ENCODE data around the gene TMEM107.

The TMEM107 gene

DNA sequence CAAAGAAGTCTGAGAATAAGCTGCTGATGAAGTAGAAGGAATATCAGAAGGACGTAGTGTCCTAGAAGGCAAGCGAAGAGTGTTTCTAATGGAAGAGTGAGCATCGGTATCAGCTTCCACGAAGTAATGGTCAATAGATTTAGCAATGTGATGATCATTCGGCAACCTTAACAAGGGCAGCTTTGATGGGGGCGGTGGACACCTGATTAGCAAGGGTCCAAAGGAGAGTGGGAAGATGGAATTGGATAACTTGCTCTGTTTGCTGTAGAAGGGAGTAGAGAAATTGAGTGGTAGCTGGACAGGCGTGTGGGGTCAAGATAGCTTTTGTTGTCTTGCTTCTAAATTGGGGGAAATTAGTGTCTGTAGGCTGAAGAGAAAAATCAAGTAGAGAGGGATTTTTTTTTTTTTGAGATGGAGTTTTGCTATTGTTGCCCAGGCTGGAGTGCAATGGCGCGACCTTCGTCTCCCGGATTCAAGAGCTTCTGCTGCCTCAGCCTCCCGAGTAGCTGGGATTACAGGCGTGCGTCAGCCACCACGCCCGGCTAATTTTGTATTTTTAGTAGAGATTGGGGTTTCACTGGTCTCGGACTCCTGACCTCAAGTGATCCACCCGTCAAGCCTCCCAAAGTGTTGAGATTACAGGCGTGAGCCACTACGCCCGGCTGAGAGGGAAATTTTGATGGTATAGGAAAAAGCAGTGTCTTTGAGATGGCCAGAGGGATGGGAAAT, 38.4 kb downstream of the TMEM107 start:
- Histone ChIP-seq H3K27ac (ENCODE audit: low read depth in 2 of 2, low read length in 2 of 2) (peak overlapping the region in 1 of 2 donors; percentile 93), H3K36me3 (ENCODE audit: control insufficient read depth in 2 of 2, insufficient read depth in 2 of 2, low read length in 2 of 2) (peaks cover 27% of the 10 kb centered on the region in 2 donors), H3K27me3 (ENCODE audit: control insufficient read depth in 2 of 2, insufficient read depth in 2 of 2, low read length in 2 of 2) (no peaks in the 10 kb centered on the region), H3K4me3 (ENCODE audit: low read length in 2 of 2) (peak overlapping the region in 1 of 2 donors; percentile 81), H3K4me1 (ENCODE audit: control insufficient read depth in 2 of 2, insufficient read depth in 2 of 2, low read length in 2 of 2) (peaks cover 9 to 17% of the 10 kb centered on the region in 2 donors), H3K9ac (ENCODE audit: low read depth in 1 of 2, low read length in 2 of 2) (peak overlapping the region; percentile 32 to 72), H3K9me3 (ENCODE audit: control insufficient read depth in 2 of 2, low read length in 2 of 2) (no peaks in the 10 kb centered on the region)

DNA sequence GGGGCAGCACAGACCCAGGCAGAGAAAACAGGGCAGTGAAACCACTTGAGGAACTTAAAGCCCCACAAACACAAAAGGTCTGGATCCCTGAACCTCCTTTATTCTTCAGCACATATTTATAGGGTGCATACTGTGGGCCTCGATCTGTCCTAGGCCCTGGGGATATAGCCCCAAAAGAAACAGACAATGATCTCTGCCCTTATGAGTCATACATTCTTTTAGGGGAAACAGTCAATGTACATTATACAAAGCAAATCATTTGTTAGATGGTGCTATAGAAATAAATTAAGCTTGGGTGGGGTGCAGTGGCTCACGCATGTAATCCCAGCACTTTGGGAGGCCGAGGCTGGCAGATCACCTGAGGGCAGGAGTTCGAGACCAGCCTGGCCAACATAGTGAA, 42.2 kb downstream of the TMEM107 start:
- Histone ChIP-seq H3K9ac (ENCODE audit: low read depth in 1 of 2, low read length in 2 of 2) (no peak overlapping the region), H3K36me3 (ENCODE audit: control insufficient read depth in 2 of 2, insufficient read depth in 2 of 2, low read length in 2 of 2) (no peaks in the 10 kb centered on the region), H3K4me1 (ENCODE audit: control insufficient read depth in 2 of 2, insufficient read depth in 2 of 2, low read length in 2 of 2) (peaks cover 7 to 12% of the 10 kb centered on the region in 2 donors), H3K27ac (ENCODE audit: low read depth in 2 of 2, low read length in 2 of 2) (no peak overlapping the region), H3K9me3 (ENCODE audit: control insufficient read depth in 2 of 2, low read length in 2 of 2) (no peaks in the 10 kb centered on the region), H3K4me3 (ENCODE audit: low read length in 2 of 2) (no peak overlapping the region), H3K27me3 (ENCODE audit: control insufficient read depth in 2 of 2, insufficient read depth in 2 of 2, low read length in 2 of 2) (peaks cover 3 to 5% of the 10 kb centered on the region in 2 donors)

GRCh38 chr17:8133399-8133798, 42.8 kb downstream of the TMEM107 start:
- Histone ChIP-seq H3K4me1 (ENCODE audit: control insufficient read depth in 2 of 2, insufficient read depth in 2 of 2, low read length in 2 of 2) (peaks cover 7 to 10% of the 10 kb centered on the region in 2 donors), H3K27ac (ENCODE audit: low read depth in 2 of 2, low read length in 2 of 2) (no peak overlapping the region), H3K4me3 (ENCODE audit: low read length in 2 of 2) (no peak overlapping the region), H3K36me3 (ENCODE audit: control insufficient read depth in 2 of 2, insufficient read depth in 2 of 2, low read length in 2 of 2) (no peaks in the 10 kb centered on the region), H3K9ac (ENCODE audit: low read depth in 1 of 2, low read length in 2 of 2) (no peak overlapping the region), H3K27me3 (ENCODE audit: control insufficient read depth in 2 of 2, insufficient read depth in 2 of 2, low read length in 2 of 2) (peaks cover 5% of the 10 kb centered on the region in 2 donors), H3K9me3 (ENCODE audit: control insufficient read depth in 2 of 2, low read length in 2 of 2) (no peaks in the 10 kb centered on the region)

- Histone ChIP-seq H3K9ac (ENCODE audit: low read depth in 1 of 2, low read length in 2 of 2) (no peak overlapping the region), H3K27ac (ENCODE audit: low read depth in 2 of 2, low read length in 2 of 2) (no peak overlapping the region), H3K36me3 (ENCODE audit: control insufficient read depth in 2 of 2, insufficient read depth in 2 of 2, low read length in 2 of 2) (no peaks in the 10 kb centered on the region), H3K4me3 (ENCODE audit: low read length in 2 of 2) (no peak overlapping the region), H3K27me3 (ENCODE audit: control insufficient read depth in 2 of 2, insufficient read depth in 2 of 2, low read length in 2 of 2) (peaks cover 5 to 9% of the 10 kb centered on the region in 2 donors), H3K4me1 (ENCODE audit: control insufficient read depth in 2 of 2, insufficient read depth in 2 of 2, low read length in 2 of 2) (peaks cover 4% of the 10 kb centered on the region in 2 donors), H3K9me3 (ENCODE audit: control insufficient read depth in 2 of 2, low read length in 2 of 2) (no peaks in the 10 kb centered on the region)
These were observed 44.2 kb downstream of the TMEM107 start for GRCh38 chr17:8131844-8132441.

DNA sequence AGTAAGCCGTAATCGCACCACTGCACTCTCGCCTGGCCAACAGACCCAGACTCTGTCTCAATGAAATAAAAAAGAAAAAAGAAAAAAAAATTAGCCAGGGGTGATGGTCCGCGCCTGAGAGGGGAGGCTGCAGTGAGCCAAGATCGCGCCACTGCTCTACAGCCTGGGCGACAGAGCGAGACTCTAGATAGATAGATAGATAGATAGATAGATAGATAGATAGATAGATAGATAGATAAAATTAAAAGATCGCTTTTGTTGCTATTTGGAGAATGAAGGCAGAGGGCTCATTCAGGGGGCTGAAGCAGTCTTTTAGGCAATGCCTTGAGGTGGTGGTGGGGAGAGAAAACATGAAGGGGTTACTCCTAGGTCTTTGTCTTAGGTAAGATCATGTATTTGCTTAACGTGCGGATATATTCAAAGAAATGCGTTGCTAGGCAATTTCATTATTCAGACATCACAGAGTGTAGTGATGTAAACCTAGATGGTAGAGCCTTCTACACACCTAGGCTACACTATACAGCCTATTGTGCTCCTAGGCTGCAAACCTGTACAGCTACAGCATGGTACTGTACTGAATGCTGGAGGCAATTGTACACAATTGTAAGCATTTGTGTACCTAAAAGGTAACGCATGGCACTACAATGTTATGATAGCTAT, 47.9 kb downstream of the TMEM107 start:
- no peak overlapping the region for H3K4me3 ChIP-seq (ENCODE audit: low read length in 2 of 2)
- peaks cover 36 to 37% of the 10 kb centered on the region in 2 donors for H3K4me1 ChIP-seq (ENCODE audit: control insufficient read depth in 2 of 2, insufficient read depth in 2 of 2, low read length in 2 of 2)
- no peaks in the 10 kb centered on the region for H3K9me3 ChIP-seq (ENCODE audit: control insufficient read depth in 2 of 2, low read length in 2 of 2)
- H3K36me3 ChIP-seq (ENCODE audit: control insufficient read depth in 2 of 2, insufficient read depth in 2 of 2, low read length in 2 of 2), result no peaks in the 10 kb centered on the region
- H3K9ac ChIP-seq (ENCODE audit: low read depth in 1 of 2, low read length in 2 of 2), result no peak overlapping the region
- H3K27me3 ChIP-seq (ENCODE audit: control insufficient read depth in 2 of 2, insufficient read depth in 2 of 2, low read length in 2 of 2), result peaks cover 26 to 28% of the 10 kb centered on the region in 2 donors
- H3K27ac ChIP-seq (ENCODE audit: low read depth in 2 of 2, low read length in 2 of 2), result no peak overlapping the region

- H3K27ac ChIP-seq (ENCODE audit: low read depth in 2 of 2, low read length in 2 of 2), result peak overlapping the region in 1 of 2 donors; percentile 23
- H3K27me3 ChIP-seq (ENCODE audit: control insufficient read depth in 2 of 2, insufficient read depth in 2 of 2, low read length in 2 of 2), result peaks cover 34 to 39% of the 10 kb centered on the region in 2 donors
- H3K9ac ChIP-seq (ENCODE audit: low read depth in 1 of 2, low read length in 2 of 2), result peak overlapping the region; percentile 44 to 49
- peaks cover 47 to 50% of the 10 kb centered on the region in 2 donors for H3K4me1 ChIP-seq (ENCODE audit: control insufficient read depth in 2 of 2, insufficient read depth in 2 of 2, low read length in 2 of 2)
- H3K36me3 ChIP-seq (ENCODE audit: control insufficient read depth in 2 of 2, insufficient read depth in 2 of 2, low read length in 2 of 2), result no peaks in the 10 kb centered on the region
- H3K4me3 ChIP-seq (ENCODE audit: low read length in 2 of 2), result peak overlapping the region; percentile 67 to 87
- H3K9me3 ChIP-seq (ENCODE audit: control insufficient read depth in 2 of 2, low read length in 2 of 2), result no peaks in the 10 kb centered on the region
These were observed 49.6 kb downstream of the TMEM107 start for GRCh38 chr17:8126491-8127066.

DNA sequence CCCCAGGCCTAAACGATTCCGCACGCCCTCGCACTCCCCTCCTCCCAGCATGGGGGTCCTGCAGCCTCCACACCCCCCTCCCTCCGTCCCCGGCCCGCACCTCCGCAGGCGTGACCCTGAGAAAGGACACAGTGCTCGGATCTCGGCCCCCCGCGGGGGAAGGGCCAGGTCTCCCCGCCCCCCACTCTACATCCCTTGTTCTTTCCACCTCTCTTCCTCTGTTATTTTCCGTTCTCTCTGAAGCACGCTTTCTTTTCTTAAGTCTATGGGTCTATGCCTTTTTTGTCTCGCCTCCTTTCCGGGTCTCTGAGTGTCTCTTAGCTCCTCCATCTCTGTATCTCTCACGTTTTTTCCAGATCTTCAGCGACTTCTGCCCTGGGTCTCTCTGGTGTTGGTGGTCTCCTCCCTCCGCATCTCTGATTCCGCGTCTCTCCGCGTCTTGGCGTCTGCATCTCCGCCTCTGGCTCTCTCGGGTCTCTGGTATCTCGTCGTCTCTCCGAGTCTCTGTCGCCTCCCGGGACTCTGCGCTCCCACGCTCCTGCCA, 50.2 kb downstream of the TMEM107 start:
- Histone ChIP-seq H3K27ac (ENCODE audit: low read depth in 2 of 2, low read length in 2 of 2) (peak overlapping the region in 1 of 2 donors; percentile 23), H3K27me3 (ENCODE audit: control insufficient read depth in 2 of 2, insufficient read depth in 2 of 2, low read length in 2 of 2) (peaks cover 32 to 39% of the 10 kb centered on the region in 2 donors), H3K9ac (ENCODE audit: low read depth in 1 of 2, low read length in 2 of 2) (peak overlapping the region; percentile 34 to 44), H3K9me3 (ENCODE audit: control insufficient read depth in 2 of 2, low read length in 2 of 2) (no peaks in the 10 kb centered on the region), H3K4me3 (ENCODE audit: low read length in 2 of 2) (peak overlapping the region; percentile 67 to 87), H3K4me1 (ENCODE audit: control insufficient read depth in 2 of 2, insufficient read depth in 2 of 2, low read length in 2 of 2) (peaks cover 48 to 54% of the 10 kb centered on the region in 2 donors), H3K36me3 (ENCODE audit: control insufficient read depth in 2 of 2, insufficient read depth in 2 of 2, low read length in 2 of 2) (no peaks in the 10 kb centered on the region)

DNA sequence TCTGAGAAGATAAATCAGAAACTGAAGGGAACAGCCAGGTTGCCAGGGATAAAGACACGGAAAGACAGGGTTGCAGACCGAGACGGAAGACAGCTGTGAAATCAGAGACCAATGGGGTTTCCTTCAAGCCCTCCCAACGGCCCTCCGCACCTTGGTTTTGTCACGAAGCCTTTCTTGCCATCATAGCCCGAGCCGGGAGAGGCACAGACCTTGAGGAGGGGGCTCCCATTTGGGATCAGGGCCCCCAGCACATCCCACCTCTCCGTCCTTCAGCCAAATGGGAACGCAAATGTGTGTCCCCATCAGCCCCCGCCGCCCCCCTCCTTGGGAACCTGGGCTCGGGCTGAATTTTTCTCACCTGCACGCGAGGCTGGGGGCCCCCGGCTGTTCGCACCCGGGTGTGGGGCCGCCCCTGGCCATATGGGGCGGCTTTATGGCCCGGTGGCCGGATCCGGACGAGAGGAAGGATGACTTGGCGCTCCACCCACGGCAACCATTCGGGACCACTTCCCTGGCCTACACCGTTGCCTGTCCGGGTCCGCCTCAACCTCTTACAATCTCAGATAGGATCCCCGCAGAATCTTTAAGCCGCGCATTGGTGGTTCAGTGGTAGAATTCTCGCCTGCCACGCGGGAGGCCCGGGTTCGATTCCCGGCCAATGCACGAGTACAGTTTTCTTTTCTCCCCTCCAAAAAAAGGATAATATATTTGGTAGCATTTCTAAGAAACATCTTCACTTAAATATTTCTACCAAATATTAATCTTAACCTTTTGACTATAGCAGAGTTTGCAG, 50.8 kb downstream of the TMEM107 start:
- Histone ChIP-seq H3K36me3 (ENCODE audit: control insufficient read depth in 2 of 2, insufficient read depth in 2 of 2, low read length in 2 of 2) (no peaks in the 10 kb centered on the region), H3K9ac (ENCODE audit: low read depth in 1 of 2, low read length in 2 of 2) (peak overlapping the region in 1 of 2 donors; percentile 44), H3K27ac (ENCODE audit: low read depth in 2 of 2, low read length in 2 of 2) (no peak overlapping the region), H3K4me1 (ENCODE audit: control insufficient read depth in 2 of 2, insufficient read depth in 2 of 2, low read length in 2 of 2) (peaks cover 55 to 59% of the 10 kb centered on the region in 2 donors), H3K27me3 (ENCODE audit: control insufficient read depth in 2 of 2, insufficient read depth in 2 of 2, low read length in 2 of 2) (peaks cover 32 to 39% of the 10 kb centered on the region in 2 donors), H3K9me3 (ENCODE audit: control insufficient read depth in 2 of 2, low read length in 2 of 2) (no peaks in the 10 kb centered on the region), H3K4me3 (ENCODE audit: low read length in 2 of 2) (peak overlapping the region; percentile 67 to 87)

DNA sequence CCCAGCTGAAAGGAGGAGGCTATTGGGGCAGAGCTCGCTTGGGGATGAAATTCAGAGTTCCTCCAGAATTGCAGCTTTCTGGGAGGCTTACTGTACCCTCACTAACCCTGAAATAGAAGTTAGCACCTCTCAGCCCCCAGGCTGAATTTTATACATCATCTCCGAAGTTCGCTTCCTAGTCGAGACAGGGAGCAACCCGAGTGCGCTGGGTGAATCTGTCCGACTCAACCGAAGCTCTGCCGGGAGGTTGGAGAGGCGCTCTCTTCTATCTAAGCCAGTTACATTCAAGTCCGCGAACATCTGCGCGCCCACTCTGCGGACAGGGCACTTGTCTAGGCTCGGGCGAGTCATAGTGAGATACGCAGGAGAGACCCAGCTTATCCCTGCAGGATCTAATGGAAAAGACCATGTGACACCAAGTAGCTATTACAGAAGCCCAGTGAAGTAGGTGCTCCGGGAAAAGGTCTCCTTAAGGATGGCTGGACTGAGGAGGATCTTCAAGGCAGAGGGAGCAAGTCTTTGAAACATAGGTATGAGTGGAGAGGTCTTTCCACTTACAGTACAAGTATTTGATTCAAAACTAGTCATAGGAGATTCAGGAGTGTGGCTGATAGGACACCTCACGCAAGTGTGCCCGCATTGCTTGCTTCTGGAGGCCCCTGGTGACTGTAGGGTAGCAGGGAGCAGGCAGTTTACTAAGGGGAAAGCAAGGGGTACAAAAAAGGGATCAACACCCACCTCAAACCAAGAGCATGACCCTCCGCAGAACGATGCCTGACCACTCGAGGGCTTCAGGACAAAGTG, 51.6 kb downstream of the TMEM107 start:
- Histone ChIP-seq H3K27me3 (ENCODE audit: control insufficient read depth in 2 of 2, insufficient read depth in 2 of 2, low read length in 2 of 2) (peaks cover 32 to 39% of the 10 kb centered on the region in 2 donors), H3K9me3 (ENCODE audit: control insufficient read depth in 2 of 2, low read length in 2 of 2) (no peaks in the 10 kb centered on the region), H3K4me1 (ENCODE audit: control insufficient read depth in 2 of 2, insufficient read depth in 2 of 2, low read length in 2 of 2) (peaks cover 57 to 65% of the 10 kb centered on the region in 2 donors), H3K9ac (ENCODE audit: low read depth in 1 of 2, low read length in 2 of 2) (no peak overlapping the region), H3K4me3 (ENCODE audit: low read length in 2 of 2) (peak overlapping the region; percentile 68 to 87), H3K36me3 (ENCODE audit: control insufficient read depth in 2 of 2, insufficient read depth in 2 of 2, low read length in 2 of 2) (no peaks in the 10 kb centered on the region), H3K27ac (ENCODE audit: low read depth in 2 of 2, low read length in 2 of 2) (no peak overlapping the region)

All from mucosa of rectum (tissue), 2 donors.